ENCODE data around the gene DDX27. TPM values are rescaled to one million over a fixed set of nuclear protein-coding genes. Genes with fewer than 3 reads are reported as not detected.

The DDX27 gene
- polyA plus RNA-seq, 1 of the 3 experiments (the other 2 are of a cell fraction) = 51.9 TPM

- Histone ChIP-seq H3K9me3 (no peaks in the 10 kb centered on the region), H3K36me3 (replicated peaks in 1 of 2; ENCODE audit: control insufficient read depth in 1 of 2, insufficient read depth in 2 of 2, low read length in 1 of 2) (peaks cover 10 to 41% of the 10 kb centered on the region in 2 experiments), H3K4me1 (ENCODE audit: control insufficient read depth in 1 of 2, insufficient read depth in 2 of 2, low read depth in 1 of 2, low read length in 1 of 2) (no peaks in the 10 kb centered on the region), H4K20me1 (ENCODE audit: insufficient read depth) (peaks cover 49% of the 10 kb centered on the region), H3K27me3 (ENCODE audit: insufficient read depth) (no peaks in the 10 kb centered on the region), H3K9me2 (no peaks in the 10 kb centered on the region), H2AFZ (ENCODE audit: low read depth) (no peak overlapping the region), H3K4me2 (no peak overlapping the region), H3F3A (replicated peaks; ENCODE audit: insufficient read depth) (no peaks in the 10 kb centered on the region), H3K9ac (no peak overlapping the region), H3K79me2 (ENCODE audit: insufficient read depth) (peaks cover 100% of the 10 kb centered on the region), H3K4me3 (ENCODE audit: low read depth in 2 of 2, low read length in 1 of 2) (no peak overlapping the region), H3K27ac (ENCODE audit: low read depth in 2 of 2, low read length in 1 of 2) (no peak overlapping the region)
- ChIA-PET POLR2A (no interaction called here), CTCF (interaction anchor here (1.3 kb wide), 1 partner anchor 41 kb away, joined by 5 read pairs; no protein-coding TSS in a partner anchor)
- TF ChIP-seq FOSL2 (IDR thresholded peaks at IDR 0.05; ENCODE audit: borderline replicate concordance, low read depth) (no peak), RFX5 (IDR thresholded peaks at IDR 0.05; ENCODE audit: low read length) (no peak), TAF1 (IDR thresholded peaks at IDR 0.05; ENCODE audit: borderline replicate concordance, low read depth, low read length) (no peak), NRF1 (IDR thresholded peaks at IDR 0.05; ENCODE audit: low read depth, low read length) (no peak), SMC3 (IDR thresholded peaks at IDR 0.05; ENCODE audit: low read depth, low read length) (no peak), ELF1 (IDR thresholded peaks at IDR 0.05) (no peak), YY1 (IDR thresholded peaks at IDR 0.05; ENCODE audit: low read depth) (no peak), MXI1 (IDR thresholded peaks at IDR 0.05; ENCODE audit: low read depth, low read length) (no peak), CTCF (IDR thresholded peaks at IDR 0.05) (no peak)
- DNase-seq = no peak
- 96% methylated on average over 6 of the region's 6 CpGs for WGBS (ENCODE audit: low lambda C conversion rate)
Measured at GRCh38 chr20:49174183-49174582, 45.0 kb upstream of the DDX27 start.

- Histone ChIP-seq H3K9ac (no peak overlapping the region), H2AFZ (ENCODE audit: low read depth) (no peak overlapping the region), H3K4me3 (ENCODE audit: low read depth in 2 of 2, low read length in 1 of 2) (no peak overlapping the region), H3K9me2 (no peaks in the 10 kb centered on the region), H3K27ac (ENCODE audit: low read depth in 2 of 2, low read length in 1 of 2) (0 out of 4 replicates have a peak overlapping the region, but pooled peaks of 1 of the 2 experiments have one; percentile 1), H3K79me2 (ENCODE audit: insufficient read depth) (peaks cover 100% of the 10 kb centered on the region), H3F3A (replicated peaks; ENCODE audit: insufficient read depth) (no peaks in the 10 kb centered on the region), H3K9me3 (no peaks in the 10 kb centered on the region), H4K20me1 (ENCODE audit: insufficient read depth) (peaks cover 67% of the 10 kb centered on the region), H3K4me2 (no peak overlapping the region), H3K27me3 (ENCODE audit: insufficient read depth) (no peaks in the 10 kb centered on the region), H3K36me3 (replicated peaks in 1 of 2; ENCODE audit: control insufficient read depth in 1 of 2, insufficient read depth in 2 of 2, low read length in 1 of 2) (peaks cover 0 to 15% of the 10 kb centered on the region in 2 experiments), H3K4me1 (ENCODE audit: control insufficient read depth in 1 of 2, insufficient read depth in 2 of 2, low read depth in 1 of 2, low read length in 1 of 2) (peaks cover 2 to 7% of the 10 kb centered on the region in 2 experiments; a peak in 3 of 4 replicates)
- ChIA-PET CTCF (interaction anchor here (0.8 to 4.0 kb wide), 3 partner anchors 37 to 141 kb away, joined by 3 to 21 read pairs (median 17); no protein-coding TSS in a partner anchor), POLR2A (no interaction called here)
- no peak for DNase-seq
- WGBS (ENCODE audit: low lambda C conversion rate) = 63% methylated on average over 1 of the region's 1 CpG
- no peak for TF ChIP-seq TAF1 (IDR thresholded peaks at IDR 0.05; ENCODE audit: borderline replicate concordance, low read depth, low read length)
- TF ChIP-seq SIN3A (IDR thresholded peaks at IDR 0.05; ENCODE audit: borderline replicate concordance, low read depth, low read length) = no peak
Measured at GRCh38 chr20:49179368-49180277, 39.6 kb upstream of the DDX27 start.
